GM12878 (cell line): ENCODE data around the gene IL10RA. TPM values are rescaled to one million over a fixed set of nuclear protein-coding genes. Genes with fewer than 3 reads are reported as not detected.

Experiments
- ATAC-seq: fragments of 200-7000 bp; cut with Tn5 transposase; 3 replicates; pipeline ENCODE4 v1.9.1; 2020; ENCODE audit warnings: mild to moderate bottlenecking, moderate library complexity
- BruUV-seq: library from RNA; stranded (reverse); fragments of 400-500 nt; replicated peaks from 2 replicates; lab custom pipeline; 2021; lab: Mats Ljungman, UMichigan
- CTCF ChIA-PET: fragments of 300-600 bp; sonication (Branson Sonifier 250); formaldehyde crosslinking; extraction: SDS; loops from one replicate; lab custom pipeline; 2021; ENCODE audit warnings: inconsistent platforms; lab: Yijun Ruan, JAX
- POLR2A ChIA-PET: fragments of 350-600 bp; formaldehyde crosslinking; extraction: SDS; loops from one replicate; lab custom pipeline; 2021; ENCODE audit warnings: inconsistent platforms; lab: Charles Lee
- RAD21 ChIA-PET: fragments of 300-600 bp; sonication (Branson Sonifier 250); formaldehyde crosslinking; loops from one replicate; lab custom pipeline; 2023; ENCODE audit warnings: antibody characterized with exemption; ENCODE audit not compliant: unreplicated experiment; lab: Charles Lee
- SMC1A ChIA-PET: fragments of 300-600 bp; sonication (Branson Sonifier 250); formaldehyde crosslinking; loops from one replicate; lab custom pipeline; 2023; ENCODE audit not compliant: unreplicated experiment, uncharacterized antibody; lab: Charles Lee
- DNase-seq: peaks from one replicate; pipeline ENCODE4 v3.0.0-alpha.2; 2011; ENCODE audit warnings: low read depth, low spot score
- FAIRE-seq: peaks from 3 replicates; lab custom pipeline; 2011; peaks lifted over from hg19 to GRCh38; lab: Jason Lieb, UNC
- H2AFZ ChIP-seq: 2 replicates; pipeline ENCODE4 v1.6.0; 2011; ENCODE audit warnings: low read depth, low read length, control low read depth; ENCODE audit not compliant: control insufficient read depth
- H3K27ac ChIP-seq: 2 replicates; pipeline ENCODE4 v1.5.1; 2011; ENCODE audit warnings: control low read depth; ENCODE audit not compliant: control insufficient read depth, insufficient read depth
- H3K27me3 ChIP-seq, 2 experiments: replicated peaks in 1 of 2; 2 replicates each; pipeline versions ENCODE4 v1.6.0 to v1.6.1; 2011; ENCODE audit warnings: low read length in 1 of 2; ENCODE audit not compliant: control insufficient read depth in 2 of 2, insufficient read depth in 2 of 2
- H3K36me3 ChIP-seq, 2 experiments: 2 replicates each; pipeline ENCODE4 v1.5.1; 2011; ENCODE audit warnings: low read length in 1 of 2; ENCODE audit not compliant: control insufficient read depth in 2 of 2, insufficient read depth in 2 of 2
- H3K4me1 ChIP-seq: 2 replicates; pipeline ENCODE4 v1.6.1; 2011; ENCODE audit warnings: mild to moderate bottlenecking, low read length, moderate library complexity, mixed read lengths; ENCODE audit not compliant: control insufficient read depth, insufficient read depth
- H3K4me2 ChIP-seq: 2 replicates; pipeline ENCODE4 v1.6.0; 2011; ENCODE audit warnings: control low read depth; ENCODE audit not compliant: control insufficient read depth, insufficient read depth
- H3K4me3 ChIP-seq: fragments of 200-600 bp; sonication (generic); 2 replicates; pipeline ENCODE4 v1.5.1; 2016
- H3K79me2 ChIP-seq: 2 replicates; pipeline ENCODE4 v1.6.0; 2011; ENCODE audit warnings: low read length; ENCODE audit not compliant: control insufficient read depth, insufficient read depth
- H3K9ac ChIP-seq: 2 replicates; pipeline ENCODE4 v1.8.0; 2011; ENCODE audit warnings: low read length, control low read depth, mixed read lengths; ENCODE audit not compliant: control insufficient read depth, insufficient read depth
- H3K9me3 ChIP-seq: replicated peaks from 3 replicates; pipeline ENCODE4 v1.5.1; 2011; ENCODE audit warnings: mild to moderate bottlenecking, low read length; ENCODE audit not compliant: control insufficient read depth, insufficient read depth
- H4K20me1 ChIP-seq: 2 replicates; pipeline ENCODE4 v1.6.0; 2011; ENCODE audit not compliant: control insufficient read depth, insufficient read depth
- ATF2 ChIP-seq: IDR thresholded peaks from 2 replicates; pipeline ENCODE4 v1.6.1; 2012; ENCODE audit warnings: low read length, inconsistent platforms
- CUX1 ChIP-seq: IDR thresholded peaks from 2 replicates; pipeline ENCODE4 v1.6.1; 2012; ENCODE audit warnings: improper control_type of control experiment, low read depth, low read length; ENCODE audit not compliant: insufficient replicate concordance
- EED ChIP-seq: sonication (generic); IDR thresholded peaks from 2 replicates; pipeline ENCODE4 v1.6.1; 2016; ENCODE audit warnings: antibody characterized with exemption, low read depth
- ETV6 ChIP-seq, 2 experiments: fragments of 450-650 bp in 1 of 2; IDR thresholded peaks in 1 of 2; conservative IDR thresholded peaks in 1 of 2; 2 replicates each; pipeline ENCODE4 v1.6.1; 2014; ENCODE audit warnings: antibody characterized with exemption in 1 of 2, borderline replicate concordance in 1 of 2, low read depth in 1 of 2, mild to moderate bottlenecking in 1 of 2, moderate library complexity in 1 of 2
- EZH2 ChIP-seq: IDR thresholded peaks from 2 replicates; pipeline ENCODE4 v1.6.1; 2012; ENCODE audit warnings: low read depth, mild to moderate bottlenecking, control low read depth, inconsistent platforms, low read length, borderline replicate concordance; ENCODE audit not compliant: control insufficient read depth
- GABPA ChIP-seq: IDR thresholded peaks from 2 replicates; pipeline ENCODE4 v1.6.1; 2014; ENCODE audit warnings: antibody characterized with exemption, low read depth, mild to moderate bottlenecking, inconsistent platforms
- IKZF2 ChIP-seq, 2 experiments: fragments of 450-650 bp; IDR thresholded peaks; 2 replicates each; pipeline ENCODE4 v1.6.1; 2017; ENCODE audit warnings: mild to moderate bottlenecking in 2 of 2, moderate library complexity in 2 of 2
- REST ChIP-seq: IDR thresholded peaks from 2 replicates; pipeline ENCODE4 v1.6.1; 2012; ENCODE audit warnings: mild to moderate bottlenecking, low read depth, low read length
- WGBS: methylation state at CpG from one replicate; pipeline ENCODE4 v1.1.6; 2016; ENCODE audit warnings: low lambda C conversion rate; ENCODE audit not compliant: insufficient replicate concordance, insufficient coverage; ENCODE audit errors: missing lambda C conversion rate; 5-methylcytosine and 5-hydroxymethylcytosine counted together
- in situ Hi-C: fragments of 300-500 bp; cut with MboI; formaldehyde crosslinking; loops from 9 replicates; pipeline ENCODE4 v1.14.3; 2018; ENCODE audit warnings: mixed read lengths
- intact Hi-C: fragments of 100-400 bp; cut with micrococcal nuclease; formaldehyde crosslinking; loops from one replicate; pipeline ENCODE4 v1.14.2; 2022; ENCODE audit not compliant: unreplicated experiment
- polyA plus RNA-seq, 11 experiments: library from polyadenylated mRNA; depleted of rRNA in 4 of 11; unstranded in 6 of 11; stranded (reverse) in 5 of 11; fragments of >200 nt; fragmentation: Nextera tagmentation in 4 of 11; fragmentation: Illumina TruSeq in 1 of 11; extraction: Ambion mirVana in 4 of 11; extraction: Trizol in 1 of 11; gene quantifications; 1 replicate in 1 of 11; 2 replicates in 10 of 11; pipeline versions ENCODE4 v1.2.1 to v1.2.3, GENCODE V29; 2011 to 2016; ENCODE audit warnings: inconsistent platforms in 2 of 11, missing spikeins in 2 of 11, low read depth in 1 of 11
- total RNA-seq, 4 experiments: library from RNA; depleted of rRNA in 3 of 4; stranded (reverse); fragments of >200 nt in 3 of 4; fragmentation: Illumina TruSeq in 1 of 4; extraction: Trizol in 1 of 4; gene quantifications; 2 replicates each; pipeline versions ENCODE4 v1.2.1 to v1.2.3, GENCODE V29; 2013 to 2021

IL10RA gene
- total and polyA plus RNA-seq, 10 of the 15 experiments (the other 5 are each of a cell fraction or from before 2014, with no cell fraction given) = 0.77 to 45.9 (median 9.6) TPM

- BruUV-seq = no TSS peak
- peak; percentile 38 to 54; a peak in 1 of 4 replicates for TF ChIP-seq IKZF2 (IDR thresholded peaks at IDR 0.05)
- peak in 1 of 2 experiments; percentile 39; a peak in 1 of 4 replicates for TF ChIP-seq ETV6 (conservative IDR thresholded peaks at IDR 0.05 in 1 of 2, IDR thresholded peaks at IDR 0.05 in 1 of 2; ENCODE audit: borderline replicate concordance in 1 of 2, low read depth in 1 of 2)
- TF ChIP-seq GABPA = no peak
- TF ChIP-seq ATF2 = no peak
- no peak for TF ChIP-seq REST
- TF ChIP-seq EZH2 = no peak
- no peak for TF ChIP-seq CUX1
- TF ChIP-seq EED = peak; percentile 40
These were observed 16.6 kb downstream of the IL10RA start for GRCh38 chr11:118002541-118003423.

More at GRCh38 chr11:118002541-118003423, 16.6 kb downstream of the IL10RA start:
- no peaks in the 10 kb centered on the region; the same call in 2 of the 3 replicates for H3K9me3 ChIP-seq
- no peaks in the 10 kb centered on the region for H3K27me3 ChIP-seq
- no peak overlapping the region for H3K4me3 ChIP-seq
- SMC1A ChIA-PET = interaction anchor here (0.7 to 19.0 kb wide), 9 partner anchors 2 to 195 kb away, joined by 3 to 280 read pairs (median 5); partner anchors contain the start of gene IL10RA
- peak; percentile 6; the same call in 2 of the 3 replicates for ATAC-seq
- CTCF ChIA-PET = interaction anchor here (1.0 to 8.0 kb wide), 5 partner anchors 11 to 56 kb away, joined by 3 to 49 read pairs (median 4); partner anchors contain the start of gene IL10RA
- peak overlapping the region; percentile 38 for H3K27ac ChIP-seq
- peak overlapping the region; percentile 37; the same call in 1 of the 2 replicates for H3K9ac ChIP-seq
- intact Hi-C loops (no loop called here), in situ Hi-C loops (no loop called here)
- no peak for DNase-seq
- H3K79me2 ChIP-seq = no peaks in the 10 kb centered on the region
- POLR2A ChIA-PET = interaction anchor here (0.5 to 9.7 kb wide), 5 partner anchors 9 to 42 kb away, joined by 3 to 110 read pairs (median 4); partner anchors contain the start of gene IL10RA
- RAD21 ChIA-PET = interaction anchor here (0.6 to 1.5 kb wide), 5 partner anchors 8 to 184 kb away, joined by 3 to 12 read pairs (median 3); partner anchors contain the start of gene IL10RA
- WGBS = 9% methylated on average over 7 of the region's 7 CpGs
- H3K4me2 ChIP-seq = peak overlapping the region; percentile 45
- no peak overlapping the region for H2AFZ ChIP-seq
- H3K36me3 ChIP-seq = peaks cover 5 to 11% of the 10 kb centered on the region in 2 experiments; a peak in 3 of 4 replicates
- peaks cover 70% of the 10 kb centered on the region for H3K4me1 ChIP-seq
- no peak for FAIRE-seq
- H4K20me1 ChIP-seq = no peaks in the 10 kb centered on the region
